Gastroesophageal sphincter (tissue), 4 donors: Measurements from ENCODE around the gene MEF2C. TPM values are rescaled to one million over a fixed set of nuclear protein-coding genes. Genes with fewer than 3 reads are reported as not detected.

Source experiments
- ATAC-seq: fragments of 150-250 bp; one replicate; pipeline ENCODE4 v1.9.1; 2016; ENCODE audit warnings: mild to moderate bottlenecking, moderate library complexity
- H3K27ac ChIP-seq, 4 donors: fragments of 200-600 bp; sonication (generic) in 3 of 4; 1 replicate in 3 of 4; 2 replicates in 1 of 4; pipeline ENCODE4 v1.5.1; 2016 to 2019
- H3K27me3 ChIP-seq: fragments of 200-600 bp; sonication (generic); one replicate; pipeline ENCODE4 v1.5.1; 2019
- H3K36me3 ChIP-seq, 2 donors: fragments of 200-600 bp; sonication (generic); one replicate each; pipeline ENCODE4 v1.5.1; 2019; ENCODE audit warnings: control low read depth in 1 of 2
- H3K4me1 ChIP-seq, 3 donors: fragments of 200-600 bp; sonication (generic); 1 replicate in 2 of 3; 2 replicates in 1 of 3; pipeline ENCODE4 v1.5.1; 2016 to 2019; ENCODE audit warnings: control low read depth in 2 of 3
- H3K4me3 ChIP-seq, 2 donors: fragments of 200-600 bp; sonication (generic); one replicate each; pipeline ENCODE4 v1.5.1; 2019; ENCODE audit warnings: mild to moderate bottlenecking in 1 of 2, moderate library complexity in 1 of 2
- H3K9me3 ChIP-seq, 3 donors: fragments of 200-600 bp; sonication (generic); one replicate each; pipeline ENCODE4 v1.5.1; 2017 to 2019; ENCODE audit warnings: control low read depth in 2 of 3
- CTCF ChIP-seq, 4 experiments: fragments of 200-600 bp in 2 of 4; fragments of 450-650 bp in 2 of 4; sonication (generic) in 1 of 4; IDR thresholded peaks; one replicate each; pipeline ENCODE4 v1.5.1; 2017 to 2019; ENCODE audit warnings: antibody characterized with exemption in 4 of 4, mild to moderate bottlenecking in 2 of 4, moderate library complexity in 2 of 4
- EP300 ChIP-seq: sonication (generic); formaldehyde crosslinking; IDR thresholded peaks from one replicate; pipeline ENCODE4 v1.6.1; 2017; ENCODE audit warnings: antibody characterized with exemption, mild to moderate bottlenecking
- POLR2A ChIP-seq, 2 donors: fragments of 450-650 bp; IDR thresholded peaks; one replicate each; pipeline ENCODE4 v1.6.1; 2017; ENCODE audit warnings: antibody characterized with exemption in 2 of 2, mild to moderate bottlenecking in 2 of 2, moderate library complexity in 1 of 2
- POLR2AphosphoS5 ChIP-seq: sonication (generic); formaldehyde crosslinking; IDR thresholded peaks from one replicate; pipeline ENCODE4 v1.6.1; 2017; ENCODE audit warnings: antibody characterized with exemption
- WGBS, 2 donors: methylation state at CpG; one replicate each; pipeline ENCODE4 v1.1.5; 2018; ENCODE audit warnings: low coverage in 1 of 2; 5-methylcytosine and 5-hydroxymethylcytosine counted together
- total RNA-seq, 4 donors: library from RNA; depleted of rRNA; stranded (reverse); fragments of >200 nt; gene quantifications; one replicate each; pipeline ENCODE4 v1.1.0, GENCODE V29; 2016

MEF2C gene
- total RNA-seq, 4 donors from 2014 or later = 23.1 to 66.9 (median 29.5) TPM

GRCh38 chr5:88694023-88694679 lies 188.8 kb downstream of the MEF2C start:
- WGBS, 2 donors = 5 to 13% methylated on average over 23 of the region's 28 CpGs
- H3K4me1 ChIP-seq = peaks cover 0 to 61% (median 11%) of the 10 kb centered on the region in 3 donors
- ATAC-seq = no peak

DNA sequence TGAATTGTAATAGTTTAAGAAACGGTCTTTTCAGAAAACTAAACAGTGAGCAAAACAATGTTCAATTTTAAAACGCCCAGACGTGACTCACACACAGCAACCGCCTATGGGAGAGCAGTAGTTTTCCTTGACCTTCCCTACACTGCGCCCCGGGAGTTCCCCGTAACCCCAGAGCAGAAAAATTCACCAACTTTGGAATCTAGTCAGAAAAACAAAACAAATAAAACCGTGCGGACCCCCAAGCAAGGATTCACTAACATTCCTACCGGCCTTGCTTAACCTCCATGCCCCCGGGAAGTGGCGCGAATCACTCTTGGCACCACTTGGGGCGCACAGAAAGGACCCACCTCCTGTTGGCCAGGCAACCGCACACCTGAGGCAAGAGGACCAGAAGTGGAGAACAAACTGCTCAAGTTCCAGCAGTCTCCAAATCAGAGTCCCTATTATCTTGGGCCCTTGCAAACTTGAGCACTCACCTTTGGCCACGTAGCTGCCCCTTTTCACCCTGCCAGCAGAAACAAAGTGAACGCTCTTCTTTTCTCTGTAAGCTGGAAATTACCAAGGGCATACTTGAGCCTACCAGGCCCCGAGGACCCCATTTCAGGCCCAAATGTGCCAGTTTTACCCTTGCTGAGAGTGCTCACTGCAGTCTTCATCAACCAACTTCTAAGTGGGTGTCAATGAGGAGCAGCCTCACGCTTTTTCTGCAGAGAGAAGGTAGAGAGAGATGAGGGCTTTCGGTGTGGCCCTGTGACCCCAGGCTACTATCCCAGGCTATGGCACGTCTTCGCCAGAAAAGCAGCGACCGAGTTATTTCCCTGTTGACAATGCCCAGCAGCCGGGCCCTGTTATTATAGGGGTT lies 189.7 kb downstream of the MEF2C start:
- TF ChIP-seq CTCF (IDR thresholded peaks at IDR 0.05) = no peak
- no peak for TF ChIP-seq POLR2AphosphoS5
- no peak for TF ChIP-seq POLR2A (IDR thresholded peaks at IDR 0.05)
- no peak for TF ChIP-seq EP300
- H3K27me3 ChIP-seq = peaks cover 100% of the 10 kb centered on the region

More at GRCh38 chr5:88694023-88694679, 188.8 kb downstream of the MEF2C start:
- Histone ChIP-seq H3K9me3 (no peaks in the 10 kb centered on the region), H3K36me3 (no peaks in the 10 kb centered on the region), H3K4me3 (no peak overlapping the region), H3K27me3 (peaks cover 100% of the 10 kb centered on the region), H3K27ac (no peak overlapping the region)
- TF ChIP-seq EP300 = no peak
- TF ChIP-seq POLR2AphosphoS5 = no peak
- TF ChIP-seq CTCF (IDR thresholded peaks at IDR 0.05) = no peak
- TF ChIP-seq POLR2A (IDR thresholded peaks at IDR 0.05) = no peak

GRCh38 chr5:88691945-88692868 lies 190.8 kb downstream of the MEF2C start:
- ATAC-seq = no peak
- H3K9me3 ChIP-seq = no peaks in the 10 kb centered on the region
- peaks cover 100% of the 10 kb centered on the region for H3K27me3 ChIP-seq
- no peak overlapping the region for H3K27ac ChIP-seq
- no peaks in the 10 kb centered on the region for H3K36me3 ChIP-seq
- TF ChIP-seq EP300 (no peak), POLR2A (IDR thresholded peaks at IDR 0.05) (no peak)
- WGBS, 2 donors = 0 to 8% methylated on average over 2 to 20 of the region's 52 CpGs
- H3K4me3 ChIP-seq = peak overlapping the region in 1 of 2 donors; percentile 20
- peaks cover 0 to 61% (median 11%) of the 10 kb centered on the region in 3 donors for H3K4me1 ChIP-seq

More for the DNA sequence above, 189.7 kb downstream of the MEF2C start:
- no peak for ATAC-seq
- Histone ChIP-seq H3K9me3 (no peaks in the 10 kb centered on the region), H3K4me1 (peaks cover 0 to 61% (median 11%) of the 10 kb centered on the region in 3 donors), H3K36me3 (no peaks in the 10 kb centered on the region), H3K27ac (no peak overlapping the region), H3K4me3 (no peak overlapping the region)
- 20 to 35% methylated on average over 9 to 18 of the region's 25 CpGs for WGBS, 2 donors

DNA sequence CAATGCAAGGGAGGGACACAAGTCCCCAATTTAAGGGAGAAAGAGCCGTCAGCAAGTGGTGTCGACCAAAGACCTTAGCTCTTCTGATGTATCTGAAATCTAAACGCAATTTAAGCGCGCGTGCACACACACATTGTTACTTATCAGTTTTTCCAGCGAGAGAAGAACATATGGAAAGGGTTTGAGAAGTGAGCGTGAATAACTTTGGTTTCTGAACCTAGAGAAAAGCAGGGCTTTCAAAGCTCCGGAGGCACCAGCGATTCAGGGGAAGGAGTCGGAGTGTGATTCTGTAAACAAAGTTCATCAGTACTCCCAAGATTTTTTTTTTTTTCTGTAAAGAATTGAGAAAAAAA lies 191.8 kb downstream of the MEF2C start:
- Histone ChIP-seq H3K4me1 (peaks cover 0 to 61% (median 11%) of the 10 kb centered on the region in 3 donors), H3K4me3 (peak overlapping the region in 1 of 2 donors; percentile 39), H3K9me3 (no peaks in the 10 kb centered on the region), H3K36me3 (no peaks in the 10 kb centered on the region), H3K27ac (no peak overlapping the region), H3K27me3 (peaks cover 100% of the 10 kb centered on the region)
- TF ChIP-seq POLR2A (IDR thresholded peaks at IDR 0.05) = no peak
- no peak for TF ChIP-seq EP300
- no peak for TF ChIP-seq CTCF (IDR thresholded peaks at IDR 0.05)
- TF ChIP-seq POLR2AphosphoS5 = no peak
- ATAC-seq = peak; percentile 10
- 0 to 7% methylated on average over 5 to 11 of the region's 11 CpGs for WGBS, 2 donors
